ENCODE data around the gene PAX7.
A peak's percentile ranks its signal among the peaks of the same experiment; 100 is the strongest.

Gene PAX7

GRCh38 chr1:18607289-18607760 lies 23.3 kb upstream of the PAX7 start:
- no peaks in the 10 kb centered on the region for H3K27me3 ChIP-seq (ENCODE audit: insufficient read depth, low read length, poor library complexity)
- H4K20me1 ChIP-seq (ENCODE audit: insufficient read depth, low read length), result no peaks in the 10 kb centered on the region
- H3K4me2 ChIP-seq (ENCODE audit: insufficient read depth, low read length), result no peak overlapping the region
- no peak overlapping the region for H3K27ac ChIP-seq (ENCODE audit: low read length)
- DNase-seq, result no peak
- H3K4me3 ChIP-seq (ENCODE audit: low read depth in 1 of 2, low read length in 2 of 2), result no peak overlapping the region
- ATAC-seq (ENCODE audit: insufficient read depth, low read depth), result no peak
- no peaks in the 10 kb centered on the region for H3K4me1 ChIP-seq (ENCODE audit: insufficient read depth, low read length)
- H3K9me3 ChIP-seq (ENCODE audit: insufficient read depth, low read length, severe bottlenecking), result no peaks in the 10 kb centered on the region
- H3K9ac ChIP-seq (ENCODE audit: low read depth, low read length), result no peak overlapping the region
- no peaks in the 10 kb centered on the region for H3K79me2 ChIP-seq (ENCODE audit: insufficient read depth, low read length)
- H2AFZ ChIP-seq (ENCODE audit: low read depth, low read length), result no peak overlapping the region
- TF ChIP-seq, protein P1, sequence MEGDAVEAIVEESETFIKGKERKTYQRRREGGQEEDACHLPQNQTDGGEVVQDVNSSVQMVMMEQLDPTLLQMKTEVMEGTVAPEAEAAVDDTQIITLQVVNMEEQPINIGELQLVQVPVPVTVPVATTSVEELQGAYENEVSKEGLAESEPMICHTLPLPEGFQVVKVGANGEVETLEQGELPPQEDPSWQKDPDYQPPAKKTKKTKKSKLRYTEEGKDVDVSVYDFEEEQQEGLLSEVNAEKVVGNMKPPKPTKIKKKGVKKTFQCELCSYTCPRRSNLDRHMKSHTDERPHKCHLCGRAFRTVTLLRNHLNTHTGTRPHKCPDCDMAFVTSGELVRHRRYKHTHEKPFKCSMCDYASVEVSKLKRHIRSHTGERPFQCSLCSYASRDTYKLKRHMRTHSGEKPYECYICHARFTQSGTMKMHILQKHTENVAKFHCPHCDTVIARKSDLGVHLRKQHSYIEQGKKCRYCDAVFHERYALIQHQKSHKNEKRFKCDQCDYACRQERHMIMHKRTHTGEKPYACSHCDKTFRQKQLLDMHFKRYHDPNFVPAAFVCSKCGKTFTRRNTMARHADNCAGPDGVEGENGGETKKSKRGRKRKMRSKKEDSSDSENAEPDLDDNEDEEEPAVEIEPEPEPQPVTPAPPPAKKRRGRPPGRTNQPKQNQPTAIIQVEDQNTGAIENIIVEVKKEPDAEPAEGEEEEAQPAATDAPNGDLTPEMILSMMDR (IDR thresholded peaks at IDR 0.05; ENCODE audit: borderline replicate concordance, extremely low read depth, low read length, poor library complexity, severe bottlenecking), result no peak
- TF ChIP-seq EZH2 (IDR thresholded peaks at IDR 0.05; ENCODE audit: borderline replicate concordance, low read depth, low read length, severe bottlenecking), result no peak
- no peaks in the 10 kb centered on the region for H3K36me3 ChIP-seq (ENCODE audit: insufficient read depth, low read length)

DNA sequence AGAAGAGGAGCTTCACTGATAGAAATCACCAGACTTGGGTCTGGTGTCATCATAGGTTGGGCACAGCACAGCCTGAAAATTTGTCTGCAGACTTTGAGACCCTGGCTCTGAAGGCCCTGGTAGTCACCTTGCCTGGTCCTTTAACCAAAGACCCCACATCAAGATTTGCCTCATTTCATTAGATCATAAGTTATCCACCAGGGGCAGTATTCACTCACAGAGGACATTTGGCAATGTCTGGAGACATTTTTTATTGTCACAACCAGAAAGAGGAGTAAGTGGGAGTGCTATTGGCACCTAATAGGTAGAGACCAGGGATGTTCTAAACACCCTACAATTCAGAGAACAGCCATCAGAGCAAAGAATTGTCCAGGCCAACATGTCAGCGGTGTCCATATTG lies 22.1 kb upstream of the PAX7 start:
- no peak overlapping the region for H3K4me2 ChIP-seq (ENCODE audit: insufficient read depth, low read length)
- H4K20me1 ChIP-seq (ENCODE audit: insufficient read depth, low read length), result no peaks in the 10 kb centered on the region
- no peak overlapping the region for H3K27ac ChIP-seq (ENCODE audit: low read length)
- H2AFZ ChIP-seq (ENCODE audit: low read depth, low read length), result no peak overlapping the region
- H3K4me1 ChIP-seq (ENCODE audit: insufficient read depth, low read length), result no peaks in the 10 kb centered on the region
- no peak overlapping the region for H3K4me3 ChIP-seq (ENCODE audit: low read depth in 1 of 2, low read length in 2 of 2)
- no peaks in the 10 kb centered on the region for H3K9me3 ChIP-seq (ENCODE audit: insufficient read depth, low read length, severe bottlenecking)
- no peak overlapping the region for H3K9ac ChIP-seq (ENCODE audit: low read depth, low read length)
- H3K79me2 ChIP-seq (ENCODE audit: insufficient read depth, low read length), result no peaks in the 10 kb centered on the region
- DNase-seq, result no peak
- TF ChIP-seq, protein P1 (IDR thresholded peaks at IDR 0.05; ENCODE audit: borderline replicate concordance, extremely low read depth, low read length, poor library complexity, severe bottlenecking), result peak; percentile 34
- TF ChIP-seq EZH2 (IDR thresholded peaks at IDR 0.05; ENCODE audit: borderline replicate concordance, low read depth, low read length, severe bottlenecking), result no peak
- H3K36me3 ChIP-seq (ENCODE audit: insufficient read depth, low read length), result no peaks in the 10 kb centered on the region
- H3K27me3 ChIP-seq (ENCODE audit: insufficient read depth, low read length, poor library complexity), result no peaks in the 10 kb centered on the region
- no peak for ATAC-seq (ENCODE audit: insufficient read depth, low read depth)

GRCh38 chr1:18611311-18611710 lies 19.3 kb upstream of the PAX7 start:
- Histone ChIP-seq H3K27ac (ENCODE audit: low read length) (no peak overlapping the region), H3K36me3 (ENCODE audit: insufficient read depth, low read length) (no peaks in the 10 kb centered on the region), H4K20me1 (ENCODE audit: insufficient read depth, low read length) (no peaks in the 10 kb centered on the region), H3K4me1 (ENCODE audit: insufficient read depth, low read length) (no peaks in the 10 kb centered on the region), H3K4me3 (ENCODE audit: low read depth in 1 of 2, low read length in 2 of 2) (no peak overlapping the region), H3K27me3 (ENCODE audit: insufficient read depth, low read length, poor library complexity) (peaks cover 3% of the 10 kb centered on the region), H3K79me2 (ENCODE audit: insufficient read depth, low read length) (no peaks in the 10 kb centered on the region), H3K9ac (ENCODE audit: low read depth, low read length) (no peak overlapping the region), H2AFZ (ENCODE audit: low read depth, low read length) (no peak overlapping the region), H3K9me3 (ENCODE audit: insufficient read depth, low read length, severe bottlenecking) (no peaks in the 10 kb centered on the region), H3K4me2 (ENCODE audit: insufficient read depth, low read length) (no peak overlapping the region)
- TF ChIP-seq, protein P1 (IDR thresholded peaks at IDR 0.05; ENCODE audit: borderline replicate concordance, extremely low read depth, low read length, poor library complexity, severe bottlenecking), result no peak
- no peak for TF ChIP-seq EZH2 (IDR thresholded peaks at IDR 0.05; ENCODE audit: borderline replicate concordance, low read depth, low read length, severe bottlenecking)
- no peak for DNase-seq
- no peak for ATAC-seq (ENCODE audit: insufficient read depth, low read depth)

DNA sequence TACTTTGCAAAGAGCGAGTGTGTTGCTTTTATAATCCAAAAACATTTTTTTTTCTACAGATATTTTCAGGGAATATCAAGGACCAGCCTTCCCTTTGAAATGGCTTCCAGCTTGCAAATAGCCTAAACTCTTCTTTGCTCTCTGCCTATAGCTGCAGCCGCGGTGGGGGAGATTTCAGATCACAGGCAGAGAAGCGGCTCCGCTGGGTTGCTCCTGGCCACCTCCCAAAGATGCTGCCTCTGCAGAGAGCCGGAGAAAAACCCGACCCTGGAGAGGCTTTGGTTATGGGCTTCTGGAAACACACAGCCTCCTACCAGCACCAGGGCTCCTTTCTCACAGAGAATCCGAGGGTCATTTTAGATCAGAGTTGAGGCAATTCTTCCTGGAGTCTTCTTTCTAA lies 18.6 kb upstream of the PAX7 start:
- H3K36me3 ChIP-seq (ENCODE audit: insufficient read depth, low read length), result no peaks in the 10 kb centered on the region
- no peak overlapping the region for H3K4me3 ChIP-seq (ENCODE audit: low read depth in 1 of 2, low read length in 2 of 2)
- no peak for TF ChIP-seq EZH2 (IDR thresholded peaks at IDR 0.05; ENCODE audit: borderline replicate concordance, low read depth, low read length, severe bottlenecking)
- H3K9me3 ChIP-seq (ENCODE audit: insufficient read depth, low read length, severe bottlenecking), result no peaks in the 10 kb centered on the region
- ATAC-seq (ENCODE audit: insufficient read depth, low read depth), result no peak
- H3K27me3 ChIP-seq (ENCODE audit: insufficient read depth, low read length, poor library complexity), result peaks cover 3% of the 10 kb centered on the region
- H3K9ac ChIP-seq (ENCODE audit: low read depth, low read length), result no peak overlapping the region
- no peak overlapping the region for H2AFZ ChIP-seq (ENCODE audit: low read depth, low read length)
- no peaks in the 10 kb centered on the region for H3K4me1 ChIP-seq (ENCODE audit: insufficient read depth, low read length)
- H4K20me1 ChIP-seq (ENCODE audit: insufficient read depth, low read length), result no peaks in the 10 kb centered on the region
- no peak overlapping the region for H3K27ac ChIP-seq (ENCODE audit: low read length)
- H3K4me2 ChIP-seq (ENCODE audit: insufficient read depth, low read length), result no peak overlapping the region
- no peaks in the 10 kb centered on the region for H3K79me2 ChIP-seq (ENCODE audit: insufficient read depth, low read length)
- DNase-seq, result no peak
